Fibroblast of skin of right quadriceps (primary cell): ENCODE measurements around the gene TEN1.
"Not testable (repeated sequence)": the region's sequence is repeated elsewhere in the genome, so short reads cannot be mapped to it uniquely, and the experiment has no call there.

Source experiments
- DNase-seq: peaks from one replicate; pipeline ENCODE4 v3.0.0-alpha.2; 2013

TEN1 gene, protein sequence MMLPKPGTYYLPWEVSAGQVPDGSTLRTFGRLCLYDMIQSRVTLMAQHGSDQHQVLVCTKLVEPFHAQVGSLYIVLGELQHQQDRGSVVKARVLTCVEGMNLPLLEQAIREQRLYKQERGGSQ

DNA sequence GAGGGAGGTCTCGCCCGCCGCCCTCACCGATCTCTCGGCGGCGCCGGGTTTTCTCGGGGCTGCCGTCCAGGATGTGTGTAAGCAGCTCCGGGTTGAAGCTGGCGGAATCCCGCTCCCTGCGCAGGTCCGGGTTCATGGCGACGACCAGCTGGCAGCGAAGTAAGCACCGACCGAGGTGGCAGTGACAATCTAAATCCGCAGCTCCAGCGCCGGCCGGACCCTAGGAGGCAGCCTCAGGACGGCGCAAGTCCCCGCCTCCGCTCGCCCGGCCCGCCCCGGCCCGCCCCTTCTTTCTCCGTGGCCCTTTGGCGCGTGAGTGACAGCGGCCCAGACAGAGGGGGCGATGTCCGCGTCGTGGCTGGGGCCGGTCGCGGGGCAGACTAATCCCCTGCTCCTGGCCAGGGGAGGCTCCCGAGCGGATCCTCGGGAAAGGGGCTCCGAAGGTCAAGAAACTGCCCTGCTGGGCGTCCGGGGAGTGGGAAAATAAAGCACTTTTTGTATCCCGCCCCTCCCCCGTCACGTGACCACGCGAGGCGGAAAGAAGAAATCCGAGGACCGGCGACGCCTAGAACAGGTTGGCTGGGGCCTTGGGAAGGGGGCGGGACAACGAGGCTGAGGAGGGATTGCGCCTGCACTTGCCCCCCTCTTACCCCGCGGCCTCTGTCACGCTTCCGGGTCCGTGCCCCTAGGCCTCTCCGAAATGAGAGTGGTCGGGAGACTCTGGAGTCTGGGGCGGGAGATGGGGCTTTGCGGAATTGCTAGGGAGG, at the start of gene TEN1, which contains the start of gene ACOX1:
Gene TEN1, plus strand, starts transcription at position 303 of the 767 bp plus-strand sequence. CDS start 6,953 bp downstream, outside the sequence.
Gene ACOX1, minus strand, starts transcription at position 229 of the 767 bp plus-strand sequence. Its CDS starts 93 bp downstream, at position 136.
- peak; percentile 97 for DNase-seq

DNA sequence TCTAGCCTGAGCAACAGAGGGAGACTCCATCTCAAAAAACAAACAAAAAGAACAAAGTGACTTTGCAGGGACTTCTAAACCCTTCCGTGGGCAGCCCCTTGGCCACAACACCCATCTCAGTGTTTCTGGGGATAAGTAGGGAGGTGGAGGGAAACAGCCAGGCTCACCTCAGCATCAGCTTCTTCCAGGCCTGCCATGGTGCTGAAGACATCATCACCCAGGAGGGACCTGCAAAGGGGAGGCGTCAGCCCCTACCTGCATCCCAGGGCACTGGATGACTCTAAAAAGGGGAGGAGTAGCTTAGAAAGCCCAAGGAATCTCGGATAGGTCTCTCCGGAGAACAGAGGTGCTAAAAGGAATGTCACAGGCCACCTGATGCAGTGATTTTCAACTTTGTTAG, 48.0 kb upstream of the TEN1 start:
- no peak for DNase-seq

DNA sequence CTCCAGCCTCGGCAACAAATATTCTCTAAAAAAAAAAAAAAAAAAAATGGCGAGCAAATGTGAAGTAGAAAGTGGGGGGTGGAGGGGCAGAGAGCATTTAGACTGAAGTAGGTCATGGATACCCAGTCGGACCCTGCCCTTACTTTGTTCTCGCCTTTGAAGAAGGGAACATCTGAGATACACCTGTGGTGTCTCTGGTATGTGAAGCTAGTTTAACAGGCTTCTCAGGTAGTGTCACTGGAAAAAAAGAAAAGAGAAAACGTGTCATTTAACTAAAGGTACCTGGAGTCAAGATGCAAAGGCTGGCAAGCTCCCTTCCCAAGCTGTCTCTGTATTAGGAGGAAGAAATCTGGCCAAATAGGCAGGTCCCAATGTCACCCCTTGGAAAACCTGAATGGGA, 46.2 kb upstream of the TEN1 start:
- DNase-seq: no peak

DNA sequence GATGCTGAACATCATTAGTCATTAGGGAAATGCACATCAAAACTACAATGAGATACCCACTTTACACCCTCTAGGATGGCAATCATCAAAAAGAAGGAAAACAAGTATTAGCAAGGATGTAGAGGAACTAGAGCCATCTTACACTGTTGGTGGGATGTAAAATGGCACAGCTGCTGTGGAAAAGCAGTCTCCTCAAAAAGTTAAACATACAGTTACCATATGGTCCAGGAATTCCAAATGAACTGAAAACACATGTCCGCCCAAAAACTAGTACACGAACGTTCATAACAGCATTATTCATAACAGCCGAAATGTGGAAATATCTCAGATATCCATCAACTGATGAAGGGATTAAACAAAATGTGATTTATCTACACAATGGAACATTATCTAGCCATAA, 45.2 kb upstream of the TEN1 start:
- peak; percentile 40 for DNase-seq

DNA sequence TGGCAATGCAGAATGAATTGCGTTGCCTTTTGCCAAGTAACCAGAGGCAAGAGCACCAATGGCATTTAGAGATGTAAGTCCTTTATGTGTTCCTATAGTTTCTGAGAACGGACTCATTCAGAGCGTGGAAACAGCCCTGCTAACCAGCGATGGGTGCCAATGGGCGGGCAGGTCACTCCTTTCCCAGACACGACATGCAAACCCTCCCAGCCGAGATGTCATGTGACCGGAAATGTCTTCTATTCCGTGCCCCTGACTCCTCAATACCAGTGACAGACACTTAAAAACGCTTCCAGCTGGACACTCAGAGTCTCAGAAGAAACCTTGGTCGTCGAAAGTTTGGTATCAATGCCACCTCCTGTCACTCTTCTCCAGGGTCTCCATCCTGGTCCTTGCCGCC, 41.4 kb upstream of the TEN1 start:
- DNase-seq: no peak

DNA sequence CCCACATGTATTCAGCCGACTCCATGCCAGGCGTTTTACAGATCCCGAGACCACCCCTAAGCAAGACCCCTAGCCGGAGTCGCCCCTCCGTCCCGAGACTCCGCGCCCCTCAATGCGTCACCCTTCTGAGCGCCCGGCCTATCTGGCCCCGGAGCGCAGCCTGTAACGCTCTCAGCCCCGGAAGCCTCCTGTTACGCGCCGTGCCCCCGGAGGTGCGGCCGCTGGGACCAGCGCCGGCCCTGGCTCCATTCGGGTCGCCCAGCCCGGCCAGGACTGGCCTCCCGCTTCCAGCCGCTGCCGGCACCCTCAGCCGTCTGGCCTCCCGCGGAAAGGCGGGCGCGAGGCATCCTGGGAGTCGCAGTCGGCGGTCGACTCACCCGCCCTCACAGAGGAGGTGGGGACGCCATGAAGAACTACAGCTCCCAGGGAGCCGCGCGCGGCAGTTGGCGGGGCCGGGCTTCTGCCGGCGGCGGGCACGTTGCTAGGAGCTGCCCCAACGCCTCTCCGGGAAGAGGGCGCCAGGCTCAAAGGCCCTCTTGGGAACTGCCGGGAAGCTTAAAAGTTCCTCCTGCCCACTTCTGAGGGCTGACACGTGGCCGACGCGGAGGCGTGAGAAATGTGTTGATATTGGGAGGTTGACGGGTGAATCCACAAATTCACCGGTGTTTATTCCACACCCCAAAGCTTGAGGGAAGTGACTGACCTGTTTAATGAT, 38.2 kb upstream of the TEN1 start, which contains the start of gene FBF1:
Gene FBF1, minus strand, starts transcription at position 316 of the 715 bp plus-strand sequence. CDS start 2,893 bp downstream, outside the sequence.
- DNase-seq: peak; percentile 92

DNA sequence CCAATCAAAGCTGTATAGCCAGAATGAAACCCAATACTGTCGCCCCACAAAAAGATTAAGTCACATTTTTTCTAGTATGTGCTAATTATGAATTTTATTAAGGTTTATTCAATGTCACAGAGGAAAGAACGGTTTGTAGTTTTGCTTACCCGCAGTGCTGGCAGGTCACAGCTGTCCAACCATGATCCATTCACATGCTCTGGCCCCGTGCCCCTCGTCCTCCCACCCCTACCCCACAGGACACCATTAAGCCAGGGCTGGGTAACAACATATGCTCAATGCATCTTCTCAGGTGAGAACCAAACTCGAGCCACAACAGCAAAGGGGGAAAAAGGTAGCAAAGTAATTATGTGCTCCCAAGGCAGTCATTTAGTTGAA, 37.6 kb upstream of the TEN1 start:
- no peak for DNase-seq

DNA sequence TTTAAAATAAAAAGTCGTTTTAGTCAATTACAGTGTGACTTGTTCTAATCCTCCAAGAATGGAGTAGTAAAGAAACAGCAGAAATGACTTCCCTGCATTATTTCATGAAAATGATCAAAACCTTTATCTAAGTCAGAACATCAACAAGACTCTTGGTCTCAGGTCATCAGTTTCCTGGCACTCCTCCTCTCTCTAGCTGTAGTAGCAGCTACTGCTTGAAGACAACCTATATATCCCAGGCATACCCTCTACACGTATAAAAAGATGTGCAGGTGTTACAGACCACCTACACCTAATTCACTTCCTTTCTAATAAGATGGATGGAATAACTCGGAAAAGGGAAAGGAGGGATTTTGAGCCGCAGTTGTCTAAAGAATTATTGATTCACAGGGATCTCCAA, 36.6 kb upstream of the TEN1 start:
- no peak for DNase-seq

DNA sequence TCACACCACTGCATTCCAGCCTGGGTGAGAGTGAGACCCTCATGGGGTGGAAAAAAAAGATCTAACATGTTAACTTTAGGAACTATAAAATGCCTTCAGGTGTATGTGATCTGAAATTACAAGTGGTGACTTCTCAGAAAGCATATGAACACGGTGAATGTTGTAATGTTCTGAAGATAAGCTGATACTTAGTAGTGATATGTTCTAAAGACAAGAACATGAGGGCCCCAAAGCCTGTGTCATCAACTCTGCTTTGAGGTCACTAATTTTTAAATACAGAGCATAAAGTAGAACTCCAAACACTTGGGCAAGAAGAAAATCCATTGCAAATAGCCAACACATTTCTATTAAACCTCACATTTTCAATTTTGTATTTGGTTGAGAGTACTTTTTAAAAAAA, 35.5 kb upstream of the TEN1 start:
- no peak for DNase-seq

DNA sequence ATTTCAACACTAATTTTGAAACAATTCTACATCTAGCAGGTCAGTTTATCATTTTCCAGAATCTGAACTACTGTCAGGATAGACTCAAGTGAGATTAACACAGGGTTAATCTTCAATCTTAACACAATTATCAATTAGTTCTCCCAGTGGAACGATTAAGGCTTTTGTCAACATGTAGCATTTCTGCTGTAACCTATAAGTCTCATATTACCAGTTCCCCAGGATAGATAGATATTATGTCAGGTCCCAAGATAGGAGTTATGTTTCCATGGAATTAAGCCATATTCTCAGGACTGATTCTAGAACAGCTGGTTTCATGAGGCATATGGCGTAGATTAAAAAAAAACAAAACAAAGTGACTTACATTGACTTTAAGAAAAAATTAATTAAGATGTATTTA, 33.8 kb upstream of the TEN1 start:
- no peak for DNase-seq

DNA sequence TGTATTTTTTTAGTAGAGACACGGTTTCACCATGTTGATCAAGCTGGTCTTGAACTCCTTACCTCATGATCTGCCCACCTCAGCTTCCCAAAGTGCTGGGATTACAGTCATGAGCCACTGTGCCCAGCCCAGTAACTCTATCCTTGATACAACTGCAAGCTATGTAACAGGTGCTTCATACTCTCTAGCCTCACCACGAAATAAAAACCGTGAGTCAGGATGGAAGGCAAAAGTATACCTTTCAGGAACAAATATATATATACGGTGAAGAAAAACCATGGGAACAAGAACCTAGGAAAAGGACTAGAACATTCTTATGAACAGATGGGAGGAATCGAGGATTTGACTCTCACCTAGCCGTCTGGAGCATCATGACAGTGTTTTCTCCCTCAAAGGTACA, 28.6 kb upstream of the TEN1 start:
- no peak for DNase-seq

DNA sequence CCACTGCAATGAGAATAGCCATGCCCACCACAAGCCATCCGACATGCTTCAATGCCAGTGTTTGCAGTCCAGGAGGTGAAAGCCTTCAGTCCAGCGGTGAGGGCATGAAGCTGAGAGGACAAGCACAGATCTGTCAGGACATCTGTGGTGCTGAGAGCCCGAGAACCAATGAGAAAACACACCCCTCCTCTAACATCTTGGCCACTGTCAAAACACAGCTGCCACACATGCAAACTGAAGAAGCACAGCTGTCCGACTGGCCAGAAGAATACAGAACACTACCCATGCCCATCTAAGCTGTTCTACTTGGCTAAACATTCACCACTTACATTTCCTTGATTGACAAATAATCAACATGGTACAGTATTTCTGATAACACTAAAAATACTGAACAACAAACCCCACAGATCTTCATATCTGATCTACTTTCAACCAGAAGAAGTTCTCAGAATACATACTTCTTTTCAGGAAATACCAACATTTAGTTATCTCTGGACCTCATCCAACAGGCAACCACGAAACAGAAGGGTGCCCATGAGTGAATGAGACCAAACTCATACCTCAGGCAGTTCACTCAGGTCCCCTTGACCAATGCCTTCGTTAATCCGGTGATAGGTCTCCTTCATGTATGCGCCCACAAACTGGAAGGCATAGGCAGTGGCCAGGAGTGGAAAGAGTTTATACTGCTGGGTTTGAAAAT, 28.0 kb upstream of the TEN1 start:
- DNase-seq: peak; percentile 28

DNA sequence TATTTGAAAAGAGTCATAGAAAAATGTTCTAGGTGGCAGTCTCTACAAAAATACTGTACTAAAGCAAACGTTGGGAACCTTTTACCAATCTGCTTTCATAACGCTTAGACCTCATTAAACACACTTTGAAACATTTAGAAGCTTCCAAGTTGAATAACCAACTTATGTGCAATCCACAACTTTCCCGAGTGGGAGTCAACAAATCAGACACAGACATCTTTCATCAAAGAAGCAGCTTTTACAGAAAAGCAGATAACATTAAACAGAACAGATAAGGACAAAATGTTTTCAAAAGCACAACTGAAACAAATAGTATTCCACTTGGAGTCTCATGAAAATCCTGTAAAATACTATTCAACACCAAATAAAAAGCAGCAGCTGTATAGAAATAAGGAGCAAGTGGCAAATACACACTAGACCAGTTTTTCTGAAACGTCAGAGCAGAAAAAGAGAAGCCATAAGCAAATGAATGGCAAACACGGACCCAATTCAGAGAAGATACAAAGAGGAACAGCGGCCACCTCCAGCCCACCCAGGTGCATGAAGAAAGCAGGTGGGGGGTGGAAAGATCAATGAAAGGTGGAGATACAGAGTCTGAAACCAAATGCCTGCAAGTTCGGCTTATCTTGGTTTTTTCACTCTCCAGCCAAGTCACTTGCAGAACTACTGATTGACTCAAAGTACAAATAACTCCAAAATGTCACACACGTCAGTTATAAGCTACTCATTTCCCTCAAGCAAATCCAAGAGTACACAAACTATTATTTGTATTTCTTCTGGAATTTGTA, 19.8 kb upstream of the TEN1 start:
- no peak for DNase-seq

DNA sequence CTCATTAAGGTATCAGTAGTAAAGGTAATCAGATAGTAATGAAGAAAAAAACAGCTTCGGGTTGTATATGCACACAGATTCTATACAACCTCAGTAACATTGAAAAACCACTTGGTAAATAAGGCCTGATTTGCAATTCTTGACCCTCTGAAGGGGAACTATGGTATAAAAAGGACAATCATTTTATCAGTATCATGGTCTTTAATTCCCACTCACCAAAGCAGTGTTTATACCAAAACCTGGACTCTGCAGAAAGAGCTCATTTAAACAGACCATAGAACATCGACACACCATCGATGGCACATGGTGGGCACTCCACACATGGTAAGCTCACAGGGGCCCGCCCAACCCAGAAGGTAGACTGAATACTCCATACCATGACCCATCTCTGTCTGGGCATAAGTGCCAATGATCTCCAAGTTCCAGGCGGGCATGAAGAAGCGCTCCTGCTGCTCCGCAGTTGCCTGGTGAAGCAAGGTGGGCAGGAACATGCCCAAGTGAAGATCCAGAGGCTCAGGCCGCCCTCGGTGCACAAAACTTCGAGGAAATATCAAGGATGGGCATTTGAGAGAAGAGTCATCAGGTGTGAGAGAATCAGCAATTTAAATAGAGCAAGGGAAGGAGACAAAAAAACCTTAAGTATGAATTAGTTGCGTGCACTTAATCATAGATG, 19.1 kb upstream of the TEN1 start:
- no peak for DNase-seq

DNA sequence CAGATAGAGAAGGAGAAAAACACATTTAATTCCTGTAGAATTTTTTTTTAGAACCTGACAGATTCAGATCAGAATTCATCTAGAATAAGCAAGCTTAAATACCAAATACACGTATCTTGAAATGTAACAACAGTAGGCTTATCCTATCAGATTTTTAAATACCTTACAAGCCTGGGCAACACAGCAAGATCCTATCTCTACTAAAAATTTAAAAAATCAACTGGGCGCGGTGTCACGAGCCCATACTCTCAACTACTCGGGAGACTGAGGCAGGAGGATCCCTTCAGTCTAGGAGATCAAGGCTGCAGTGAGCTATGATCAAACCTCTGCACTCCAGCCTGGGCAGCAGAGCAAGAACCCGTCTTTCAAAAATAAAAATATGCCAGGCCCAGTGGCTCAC, 13.6 kb upstream of the TEN1 start:
- no peak for DNase-seq

DNA sequence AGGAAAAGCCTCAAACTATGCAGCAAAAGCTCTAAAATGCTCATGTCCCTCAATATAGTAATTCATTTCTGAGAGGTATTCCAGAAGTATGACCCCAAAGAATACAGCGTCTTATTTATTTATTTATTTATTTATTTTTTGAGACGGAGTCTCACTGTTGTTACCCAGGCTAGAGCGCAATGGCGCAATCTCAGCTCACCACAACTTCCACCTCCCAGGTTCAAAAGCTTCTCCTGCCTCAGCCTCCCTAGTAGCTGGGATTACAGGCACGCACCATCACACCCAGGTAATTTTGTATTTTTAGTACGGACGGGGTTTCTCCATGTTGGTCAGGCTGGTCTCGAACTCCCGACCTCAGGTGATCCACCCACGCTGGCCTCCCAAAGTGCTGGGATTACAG, 10.0 kb upstream of the TEN1 start:
- not testable (repeated sequence) for DNase-seq

DNA sequence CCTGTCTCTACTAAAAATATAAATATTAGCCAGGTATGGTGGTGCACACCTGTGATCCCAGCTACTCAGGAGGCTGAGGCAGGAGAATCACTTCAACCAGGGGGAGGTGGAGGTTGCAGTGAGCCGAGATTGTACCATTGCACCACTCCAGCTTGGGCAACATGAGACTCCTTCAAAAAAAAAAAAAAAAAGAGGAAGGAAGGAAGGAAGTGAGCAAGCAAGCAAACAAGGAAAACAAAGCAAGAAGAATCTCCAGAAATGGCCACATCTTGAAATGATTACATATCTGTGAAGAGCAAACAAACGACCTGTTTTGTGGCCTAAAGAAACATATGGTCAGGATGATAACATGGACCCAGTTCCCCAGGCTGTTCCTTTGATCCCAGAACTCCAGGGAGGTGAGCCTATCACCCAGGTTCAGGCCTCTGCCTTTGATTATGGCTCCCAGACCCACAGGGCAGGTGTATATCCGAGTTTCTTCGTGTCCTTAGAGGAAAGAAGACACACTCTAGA, 9.0 kb upstream of the TEN1 start:
- DNase-seq: peak; percentile 17

DNA sequence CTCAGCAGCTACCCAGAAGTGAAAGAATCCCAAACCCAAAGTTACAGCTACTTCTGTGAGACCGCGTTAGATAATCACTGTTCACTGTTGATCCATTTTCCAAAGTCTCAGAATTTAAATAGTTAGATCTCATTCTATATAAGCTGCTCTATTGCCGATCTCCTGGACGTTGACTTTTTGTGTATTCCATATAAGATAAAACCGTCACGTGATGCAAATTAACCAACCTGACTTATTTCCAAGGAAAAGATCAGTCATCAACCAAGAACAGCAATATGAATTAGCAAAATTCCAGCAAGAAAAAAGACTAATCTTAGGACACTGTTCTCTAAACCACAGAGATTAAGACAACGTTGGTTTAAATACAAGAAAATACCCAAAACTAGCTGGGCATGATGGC, 8.4 kb upstream of the TEN1 start:
- no peak for DNase-seq

DNA sequence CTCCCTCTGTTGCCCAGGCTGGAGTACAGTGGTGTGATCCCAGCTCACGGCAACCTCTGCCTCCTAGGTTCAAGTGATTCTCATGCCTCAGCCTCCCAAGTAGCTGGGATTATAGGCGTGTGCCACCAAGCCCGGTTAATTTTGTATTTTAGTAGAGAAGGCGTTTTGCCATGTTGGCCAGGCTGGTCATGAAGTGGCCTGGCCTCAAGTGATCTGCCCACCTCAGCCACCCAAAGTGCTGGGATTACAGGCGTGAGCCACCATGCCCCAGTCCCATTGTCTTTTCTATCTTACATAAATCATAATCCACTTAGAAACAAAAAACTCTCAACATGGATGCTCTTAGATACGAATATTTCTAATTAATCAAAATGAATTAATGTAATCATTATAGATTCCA, 3.9 kb upstream of the TEN1 start:
- DNase-seq: not testable (repeated sequence)

DNA sequence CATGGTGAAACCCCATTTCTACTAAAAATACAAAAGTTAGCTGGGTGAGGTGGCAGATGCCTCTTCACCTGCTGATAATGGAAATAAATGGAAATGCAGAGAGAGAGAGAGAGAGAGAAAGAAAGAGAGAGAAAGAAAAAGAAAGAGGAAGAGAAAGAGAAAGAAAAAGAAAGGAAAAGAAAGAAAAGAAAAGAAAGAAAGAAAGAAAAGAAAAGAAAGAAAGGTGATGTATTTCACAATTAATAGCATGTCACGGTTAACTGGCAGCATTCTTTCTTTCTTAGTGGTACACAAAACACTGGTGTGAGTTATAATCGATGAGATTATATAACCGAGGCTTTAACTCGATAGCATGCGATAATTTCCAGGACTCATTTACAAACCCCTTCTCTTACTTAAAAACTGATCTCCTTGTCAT, 3.3 kb upstream of the TEN1 start:
- no peak for DNase-seq

DNA sequence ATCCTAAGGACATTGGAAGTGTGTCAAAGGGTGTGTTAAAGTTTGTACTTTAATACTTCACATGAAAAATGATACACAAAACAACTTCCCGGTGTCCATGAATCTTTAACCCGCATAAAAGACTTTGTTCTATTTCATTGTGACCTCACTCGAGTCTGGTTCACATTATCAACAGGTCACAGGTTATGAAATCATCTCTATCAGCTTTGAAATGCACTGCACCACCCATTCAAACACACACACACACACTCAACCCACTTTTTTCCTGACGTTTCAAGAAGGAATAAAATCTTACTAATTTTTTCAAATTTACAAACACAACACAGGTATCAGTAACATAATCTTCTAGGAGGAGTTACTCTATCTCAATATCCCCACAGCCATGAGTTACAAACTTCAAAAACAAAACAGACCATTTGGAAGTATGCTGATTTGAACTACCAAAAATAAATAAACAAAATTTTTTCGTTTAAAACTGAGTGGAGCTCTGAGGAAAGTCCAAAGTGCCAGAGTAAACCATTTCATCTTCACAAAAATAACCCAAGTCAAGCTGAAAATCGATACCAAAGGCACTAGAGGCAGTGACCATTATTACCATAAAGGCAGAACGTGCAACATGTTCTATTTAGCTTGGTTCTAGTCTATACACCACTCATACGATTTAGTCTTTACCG, 2.7 kb upstream of the TEN1 start:
- DNase-seq: no peak
